COLO829 (cell line): ENCODE measurements around the gene PLCB4.

Experiments used
- DNase-seq: peaks from one replicate; pipeline ENCODE4 v3.0.0; 2012; ENCODE audit warnings: low spot score

The PLCB4 gene

DNA sequence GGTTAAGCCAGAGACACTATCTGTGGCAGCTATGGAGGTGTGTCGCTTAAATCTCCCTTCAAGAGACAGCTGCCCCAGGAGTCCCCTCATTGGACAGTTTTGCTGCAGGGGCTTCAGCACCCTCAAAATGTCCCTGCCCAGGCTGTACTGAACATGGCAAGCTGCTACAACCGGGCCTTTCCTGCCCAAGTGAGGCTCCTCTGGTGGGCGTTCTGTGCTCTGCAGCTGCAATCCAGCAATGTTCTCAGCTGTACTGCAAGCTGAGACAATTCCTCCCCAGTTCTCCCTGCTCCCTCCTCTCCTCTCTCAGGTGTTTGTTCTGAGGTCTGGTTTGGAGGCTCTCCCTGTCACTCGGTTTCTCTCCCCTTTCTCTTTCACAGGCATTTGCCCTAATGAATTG is 254.7 kb downstream of the PLCB4 start:
- no peak for DNase-seq

DNA sequence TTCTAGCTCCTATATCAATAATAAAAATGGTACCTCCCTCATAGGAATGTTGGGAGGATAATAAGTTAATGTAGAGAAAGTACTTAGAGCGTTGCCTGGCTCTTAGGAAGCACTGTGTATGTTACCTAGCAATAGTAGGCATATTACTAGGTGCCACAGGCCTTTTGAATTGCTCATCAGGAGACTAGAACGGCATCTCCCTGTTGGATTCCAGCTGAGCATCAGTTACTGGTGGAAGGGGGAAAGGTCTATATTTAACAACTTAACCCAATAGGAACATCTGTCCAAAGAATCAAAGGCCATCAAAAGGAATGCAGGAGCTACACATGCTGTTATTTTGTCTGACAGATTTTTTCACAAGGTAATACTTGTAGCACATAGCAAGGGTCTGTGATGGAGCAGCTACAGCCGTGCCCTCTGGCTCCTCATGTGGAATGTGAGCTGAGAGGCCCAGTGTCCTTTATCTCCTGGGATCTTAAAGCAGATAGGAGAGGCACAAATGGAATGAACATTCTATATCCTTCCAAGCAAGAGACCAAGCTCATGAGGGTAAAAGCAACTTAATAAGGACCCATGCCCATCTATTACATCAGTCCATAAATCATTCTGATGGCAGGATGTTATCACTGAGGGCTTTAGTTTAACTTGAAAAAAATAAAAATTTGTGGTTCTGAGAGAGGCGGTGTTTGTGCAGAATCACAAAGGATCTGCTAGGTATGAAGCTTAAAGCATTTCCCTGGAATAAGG is 260.6 kb downstream of the PLCB4 start:
- no peak for DNase-seq

DNA sequence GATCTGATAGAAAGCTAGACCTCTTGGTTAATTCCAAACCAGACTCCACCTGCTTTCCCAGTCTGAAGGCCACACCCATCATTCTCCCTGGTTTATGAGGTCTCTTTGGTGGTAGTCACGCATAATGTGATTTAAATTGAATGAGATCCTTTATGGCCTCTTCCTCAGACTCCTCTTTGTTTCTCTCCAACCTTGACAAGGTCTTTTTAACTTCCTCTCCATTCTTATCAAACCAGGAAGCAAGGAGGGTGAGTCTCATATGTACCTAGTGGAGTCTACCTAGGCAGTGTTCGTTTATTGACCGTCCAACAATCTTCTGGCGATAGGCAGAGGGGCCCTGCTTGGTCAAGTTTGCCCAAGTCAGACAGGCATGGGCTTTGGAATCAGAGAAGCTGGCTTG is 261.3 kb downstream of the PLCB4 start:
- no peak for DNase-seq

DNA sequence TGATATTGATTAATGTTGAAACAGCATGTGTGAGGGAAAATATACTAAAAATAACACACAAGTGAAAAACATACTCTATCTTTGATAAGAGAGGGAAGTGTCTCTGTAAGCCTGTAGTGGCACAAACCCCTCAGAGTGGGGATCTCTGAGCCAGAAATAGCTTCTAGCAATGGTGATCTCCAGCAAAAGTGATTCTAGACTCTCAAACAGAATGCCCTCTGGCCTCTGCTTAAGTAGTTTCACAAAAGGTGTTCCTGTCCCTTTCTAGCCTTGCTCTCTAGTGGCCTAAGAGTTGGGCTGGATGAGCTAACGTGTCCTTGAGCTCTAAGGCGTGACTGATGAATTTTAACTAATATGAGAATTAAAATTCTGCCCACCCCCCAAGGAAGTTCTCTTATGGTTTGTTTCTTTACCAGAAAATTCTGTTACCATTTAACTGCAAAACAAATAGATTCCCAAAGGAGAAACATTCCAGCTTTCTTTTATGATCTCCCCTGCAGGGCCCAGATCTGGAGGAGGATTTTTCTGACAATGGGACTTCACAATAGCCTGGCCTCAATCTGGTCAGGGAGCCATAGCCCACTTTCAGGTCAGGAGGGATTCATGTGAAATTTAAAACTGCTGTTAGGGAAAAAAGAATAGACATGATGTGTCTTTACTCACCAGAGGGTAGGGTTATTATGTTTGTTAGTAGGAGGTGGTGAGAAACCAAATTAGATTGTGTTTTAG is 263.0 kb downstream of the PLCB4 start:
- no peak for DNase-seq

DNA sequence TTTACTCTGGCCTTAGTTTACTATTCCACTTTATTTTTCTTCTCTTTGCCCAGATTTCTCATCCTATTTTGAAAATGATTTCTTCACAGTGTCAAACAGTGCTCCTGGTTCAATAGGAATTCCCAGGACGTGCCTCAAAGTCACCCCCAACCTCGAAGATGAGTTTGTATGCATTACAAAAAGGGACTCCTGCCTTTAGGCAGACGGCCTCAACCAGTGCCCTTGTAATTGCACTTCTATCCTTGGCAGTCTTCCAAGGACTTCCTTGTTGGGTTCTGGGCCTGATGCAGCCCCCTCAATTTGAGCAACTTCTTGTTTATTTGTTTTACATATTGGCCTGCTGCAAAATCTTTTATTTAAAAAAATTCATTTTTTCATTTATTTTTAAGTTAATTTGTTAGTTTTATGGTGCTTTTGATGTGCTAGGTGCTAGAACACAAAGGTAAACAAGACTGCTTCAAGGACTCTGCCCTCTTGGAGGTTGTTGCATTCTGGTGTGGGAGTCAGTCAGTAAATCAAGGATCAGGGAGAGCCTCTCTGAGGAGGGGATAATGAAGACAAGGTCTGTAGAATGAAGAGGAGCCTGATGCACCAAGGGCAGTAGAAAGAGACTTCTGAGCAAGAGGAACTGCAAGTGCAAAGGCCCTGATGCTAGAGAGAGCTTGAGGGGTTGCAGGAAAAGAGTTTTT is 264.0 kb downstream of the PLCB4 start:
- no peak for DNase-seq

DNA sequence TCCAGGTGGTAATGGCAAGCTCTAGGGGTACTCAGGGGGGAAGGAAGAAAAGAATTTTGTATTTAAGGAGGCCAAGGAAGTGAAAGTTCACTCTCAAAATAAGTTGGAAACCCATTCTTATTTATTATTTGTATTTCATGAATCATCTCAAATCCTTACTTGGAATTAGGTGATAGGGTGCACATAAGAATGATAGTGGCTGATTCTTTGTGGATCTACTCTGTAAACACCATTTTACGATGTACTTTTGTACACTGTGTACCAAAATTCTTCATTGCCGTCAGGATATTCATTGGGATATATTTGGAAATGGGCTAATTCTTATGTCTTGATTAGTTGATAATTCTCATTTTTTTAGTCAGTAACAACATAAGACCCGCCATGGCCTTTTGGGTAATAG is 266.0 kb downstream of the PLCB4 start:
- DNase-seq, result no peak

DNA sequence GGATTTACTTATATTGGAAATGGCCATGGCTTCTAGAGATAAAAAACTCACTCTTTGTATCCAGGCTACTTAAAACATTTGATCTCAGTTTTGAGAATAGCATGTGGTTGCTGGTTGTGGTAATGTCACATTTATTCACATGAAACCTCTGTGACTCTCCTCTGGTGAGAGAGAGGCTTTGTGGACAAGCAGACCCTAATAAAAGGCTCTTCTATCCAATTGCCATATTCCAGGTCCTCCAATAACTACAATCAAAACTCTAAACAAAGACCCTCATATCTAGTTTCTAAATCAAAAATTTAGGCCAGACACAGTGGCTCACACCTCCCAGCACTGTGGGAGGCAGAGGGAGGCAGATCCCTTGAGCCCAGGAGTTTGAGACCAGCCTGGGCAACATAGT is 269.2 kb downstream of the PLCB4 start:
- no peak for DNase-seq

DNA sequence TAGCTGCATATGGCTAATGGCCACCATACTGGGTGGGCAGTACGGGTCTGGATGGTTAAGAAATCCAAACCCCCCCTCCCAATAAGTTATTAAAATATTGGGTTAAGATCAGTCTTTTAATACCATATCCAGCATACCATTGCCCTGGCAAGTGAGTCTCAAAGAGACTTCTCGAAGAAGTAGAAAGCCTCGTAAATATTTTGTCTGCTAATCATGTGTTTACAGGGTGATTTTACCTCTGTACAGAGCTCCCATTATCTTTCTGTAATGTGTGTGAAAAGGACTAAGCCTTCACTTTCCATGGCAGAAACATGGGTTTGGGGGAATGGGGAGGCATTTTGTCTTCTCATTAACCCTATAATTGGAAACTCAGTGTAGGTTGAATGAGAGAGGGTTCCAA is 270.8 kb downstream of the PLCB4 start:
- DNase-seq, result no peak

DNA sequence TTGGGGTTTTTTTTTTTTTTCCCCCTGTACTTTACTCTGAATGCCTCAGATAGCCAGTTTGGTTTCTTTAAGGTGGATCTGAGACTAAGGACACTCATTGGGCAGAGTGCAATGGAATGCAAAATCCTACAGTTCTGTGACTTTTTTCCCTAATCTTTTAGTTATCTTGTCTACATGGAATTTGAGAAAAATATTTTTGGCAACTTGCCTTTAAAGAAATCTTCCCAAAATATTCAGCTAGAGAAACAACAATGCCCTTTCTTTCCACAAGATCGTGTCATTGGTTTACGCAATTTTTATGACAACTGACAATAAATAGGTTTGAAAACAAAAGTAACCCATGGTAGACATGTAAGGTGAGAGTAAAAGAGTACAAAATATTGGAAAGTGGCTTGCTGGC is 273.8 kb downstream of the PLCB4 start:
- DNase-seq, result no peak

DNA sequence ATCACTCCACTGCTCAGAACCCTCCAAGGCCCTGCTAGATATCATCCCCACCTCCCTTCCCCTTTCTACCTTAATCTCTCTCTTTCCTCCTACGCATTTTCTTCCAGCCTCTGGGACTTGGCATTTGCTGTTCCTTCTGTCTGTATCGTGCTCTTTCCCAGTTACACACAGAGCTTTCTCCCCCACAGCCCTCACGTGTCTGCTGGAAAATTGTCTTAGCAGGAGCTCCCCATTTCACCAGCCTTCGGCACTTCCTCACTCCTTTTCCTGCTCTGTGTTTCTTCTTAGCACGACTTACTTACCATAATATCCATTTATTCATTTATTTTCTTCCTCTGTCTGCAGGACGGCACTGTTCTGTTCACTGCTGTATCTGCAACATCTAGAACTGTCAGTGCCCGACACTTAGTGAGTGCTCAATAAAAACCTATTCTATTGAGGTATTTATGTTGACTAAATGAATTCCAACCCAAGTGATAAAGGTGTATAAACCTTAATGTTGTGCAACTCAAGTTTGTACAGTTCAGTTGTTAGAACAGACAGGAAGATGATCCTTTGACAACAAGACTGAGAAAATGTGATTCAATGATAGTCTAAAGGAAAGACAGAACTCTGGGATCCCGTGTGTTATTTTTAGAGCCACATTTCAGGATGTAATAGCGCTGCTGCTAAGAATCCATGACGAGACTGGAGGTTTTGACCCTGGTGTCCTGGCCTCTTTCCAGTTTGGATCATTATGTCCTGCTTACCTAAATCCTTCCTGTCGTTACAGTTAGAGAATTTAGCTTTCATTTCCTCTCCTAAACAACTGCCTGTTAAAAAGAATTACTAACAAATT is 275.4 kb downstream of the PLCB4 start:
- DNase-seq, result no peak

DNA sequence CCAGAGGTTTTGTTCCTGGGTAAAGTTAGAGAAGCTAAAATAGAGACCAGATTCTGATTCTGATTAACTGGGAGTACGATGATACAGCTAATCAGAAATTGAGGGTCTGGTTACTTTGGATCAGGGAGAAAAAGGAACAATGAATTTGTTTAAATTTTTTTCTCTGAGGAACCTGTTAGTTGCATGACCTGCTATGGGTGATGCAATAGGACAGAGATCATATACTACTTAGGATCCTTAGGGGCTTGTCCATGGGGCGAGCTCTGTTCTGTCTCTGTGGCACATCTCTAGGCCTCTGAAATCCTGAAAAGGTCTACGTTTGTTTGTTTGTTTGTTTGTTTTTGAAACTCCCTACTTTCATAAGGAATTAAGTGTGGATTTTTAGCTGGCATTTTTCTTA is 279.4 kb downstream of the PLCB4 start:
- no peak for DNase-seq

DNA sequence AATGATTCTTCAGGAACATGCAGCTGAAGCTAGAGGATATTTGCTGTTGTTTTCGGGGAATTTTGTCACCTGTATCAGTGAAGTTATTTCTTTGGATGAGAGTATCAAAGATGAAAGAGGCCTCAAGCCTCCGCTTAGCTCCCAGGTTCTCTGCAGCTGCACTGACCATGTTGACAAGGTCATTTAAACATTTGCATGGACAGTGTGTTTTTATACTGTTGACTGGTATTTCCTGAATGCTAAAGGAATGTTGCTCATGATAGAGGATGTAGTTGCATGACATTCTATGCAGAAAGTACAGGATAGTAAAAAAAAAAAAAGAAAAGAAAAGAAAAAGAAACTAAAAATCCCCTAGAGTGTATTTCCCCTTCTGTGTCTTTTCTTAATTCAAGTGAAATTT is 279.9 kb downstream of the PLCB4 start:
- DNase-seq, result no peak

DNA sequence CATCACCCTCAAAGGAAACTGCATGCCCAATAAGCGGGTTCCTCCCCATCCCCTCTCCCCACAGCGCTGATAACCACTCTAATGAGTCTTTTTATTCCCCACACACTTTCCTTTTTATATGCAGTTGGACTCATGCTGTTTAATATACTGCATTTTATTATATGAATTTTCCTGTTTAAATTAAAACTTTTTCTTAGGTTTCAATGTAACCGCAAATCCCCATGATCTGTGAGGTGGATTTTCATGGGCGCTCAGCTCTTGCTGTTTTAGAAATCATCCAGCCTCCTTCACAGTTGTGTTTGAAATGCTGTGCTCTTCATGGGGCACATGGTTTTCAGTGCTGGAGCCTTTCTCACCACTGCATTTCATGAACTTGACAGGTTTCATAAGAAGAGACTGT is 280.4 kb downstream of the PLCB4 start:
- DNase-seq, result no peak

DNA sequence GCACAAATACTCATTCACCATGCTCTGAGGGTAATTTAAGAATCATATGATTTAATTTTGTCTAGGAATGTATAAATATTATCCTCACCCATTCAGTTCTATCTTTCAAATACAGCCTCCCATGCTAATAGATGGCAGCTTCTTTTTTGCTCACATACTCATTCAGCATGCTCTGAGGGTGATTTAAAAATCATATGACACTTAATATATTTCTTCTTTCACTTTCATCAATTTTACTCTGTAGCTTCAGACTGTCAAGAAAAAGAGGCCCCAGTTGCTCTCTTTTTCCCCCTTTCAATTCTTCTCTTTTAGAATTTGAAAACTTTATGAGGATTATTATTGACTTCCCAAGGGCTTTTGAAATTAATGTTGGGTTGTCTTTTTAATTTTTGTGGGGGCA is 283.9 kb downstream of the PLCB4 start:
- DNase-seq, result no peak

DNA sequence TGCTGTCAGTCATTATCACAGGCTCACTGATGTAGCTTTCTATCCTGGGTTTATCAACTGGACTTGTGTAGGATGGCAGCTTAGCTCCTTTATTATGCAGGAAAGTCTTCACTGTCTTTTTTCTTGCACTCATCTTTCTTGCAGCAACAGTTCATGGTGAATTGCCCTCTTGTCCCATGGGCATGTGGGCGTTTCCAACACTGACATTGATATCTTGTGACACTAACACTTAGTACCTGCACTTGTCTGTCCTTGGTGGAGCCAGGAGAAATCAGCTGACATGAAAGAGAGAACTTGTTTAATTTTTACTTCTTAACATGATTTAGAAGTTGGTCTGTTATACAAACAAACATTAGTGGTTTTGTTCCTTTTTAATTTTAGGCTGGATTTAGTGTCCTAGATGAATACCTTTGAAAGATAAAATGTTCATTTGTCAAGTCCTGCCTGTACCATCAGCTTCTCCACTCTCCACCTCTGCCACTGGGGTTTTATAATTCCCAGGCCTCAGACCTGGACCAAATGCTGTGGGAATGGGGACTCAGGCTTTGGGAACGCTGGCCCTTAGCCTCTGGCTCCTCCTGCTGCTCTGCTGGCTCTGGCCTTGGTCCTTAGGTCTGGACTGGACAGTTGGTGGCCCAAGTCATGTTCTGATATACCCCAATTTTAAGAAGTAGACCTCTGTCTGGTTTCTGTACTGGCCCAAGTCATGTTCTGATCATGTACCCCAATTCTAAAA is 284.5 kb downstream of the PLCB4 start:
- peak; percentile 55 for DNase-seq

DNA sequence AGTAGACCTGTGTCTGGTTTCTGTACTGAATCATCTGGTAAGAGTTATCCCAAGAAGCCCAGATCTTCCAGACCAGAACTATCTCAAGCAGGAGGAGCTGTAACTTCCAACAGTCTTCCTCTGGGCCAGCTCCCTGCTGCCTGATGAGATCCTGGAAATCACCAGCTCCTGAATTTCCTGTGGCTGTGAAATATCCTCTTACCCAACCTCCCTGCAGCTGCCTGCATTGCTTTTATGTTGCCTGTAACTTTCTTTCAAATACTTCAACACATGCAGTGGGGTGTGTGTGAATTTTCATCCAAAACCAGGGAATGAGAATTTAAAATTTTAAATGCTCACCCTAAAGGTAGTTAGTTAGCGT is 285.0 kb downstream of the PLCB4 start:
- DNase-seq, result no peak

DNA sequence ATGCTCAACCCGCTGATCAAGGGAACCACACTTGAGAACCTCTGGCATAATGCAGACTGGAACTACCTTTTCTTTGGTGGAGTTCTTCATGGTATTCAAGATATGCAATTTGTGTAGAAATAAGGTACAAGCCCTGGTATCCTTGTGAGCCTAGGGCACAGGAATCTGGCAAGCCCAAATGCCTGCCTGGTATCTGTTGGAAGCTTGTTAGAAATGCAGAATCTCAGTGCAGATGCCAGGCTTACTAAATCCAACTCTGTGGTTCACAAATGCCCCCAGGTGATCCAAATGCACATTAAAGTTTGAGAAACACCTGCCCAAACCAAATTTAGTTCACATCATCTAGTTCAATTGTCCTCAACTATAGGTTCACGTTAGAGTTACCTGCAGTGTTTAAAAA is 285.7 kb downstream of the PLCB4 start:
- DNase-seq, result no peak

DNA sequence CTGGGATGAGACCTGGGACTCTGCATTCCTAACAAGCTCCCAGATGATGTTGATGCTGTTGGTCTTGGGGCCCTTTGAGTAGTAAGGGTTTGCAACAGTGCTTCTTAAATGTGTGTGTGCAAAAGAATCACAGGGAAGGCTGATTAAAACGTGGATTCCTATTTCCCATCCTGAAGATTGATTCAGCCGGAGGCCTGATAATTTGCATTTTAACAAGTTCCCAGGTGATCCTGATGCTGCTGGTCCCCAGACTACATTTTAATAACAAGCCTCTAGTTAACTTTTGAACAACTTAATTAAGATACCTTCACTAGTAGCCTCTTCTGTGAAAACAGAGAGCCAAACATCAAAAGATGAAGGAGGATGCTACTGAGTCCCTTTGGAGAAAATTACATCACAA is 289.1 kb downstream of the PLCB4 start:
- no peak for DNase-seq

DNA sequence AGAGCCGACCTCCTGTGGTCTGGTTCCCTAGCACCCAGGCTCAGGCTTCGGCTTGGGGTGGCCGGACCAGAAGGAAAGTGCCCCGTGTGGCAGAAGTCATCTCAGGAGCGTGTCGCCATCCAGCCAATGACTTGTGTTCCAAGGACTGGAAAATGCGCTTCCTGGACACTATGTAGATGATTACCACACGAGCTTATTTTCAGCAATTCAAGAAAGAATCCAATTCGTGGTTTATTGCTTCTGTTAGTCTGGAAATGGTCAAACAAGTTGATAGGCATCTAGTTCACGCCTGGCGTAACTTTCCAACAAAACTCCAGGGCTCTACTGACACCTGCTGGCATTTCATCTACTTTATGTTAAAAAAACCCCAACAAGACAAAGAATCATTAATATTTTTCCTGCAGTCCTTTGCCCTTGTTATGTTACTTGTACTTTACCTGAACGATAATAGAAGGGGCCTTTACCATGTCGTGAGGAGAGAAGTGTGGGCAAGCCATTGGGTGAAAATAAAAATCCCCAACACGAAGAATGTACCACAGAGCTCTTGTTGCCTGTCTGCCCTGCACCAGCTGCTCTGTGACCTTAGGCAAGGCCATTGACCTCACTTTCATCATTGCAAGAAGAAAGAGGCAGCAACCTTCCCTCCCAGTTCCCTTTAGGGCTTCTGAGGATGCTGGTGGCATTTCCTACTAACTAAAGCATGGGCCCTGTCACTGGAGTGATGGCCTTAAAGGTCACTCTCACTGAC is 290.8 kb downstream of the PLCB4 start:
- DNase-seq, result peak; percentile 63

DNA sequence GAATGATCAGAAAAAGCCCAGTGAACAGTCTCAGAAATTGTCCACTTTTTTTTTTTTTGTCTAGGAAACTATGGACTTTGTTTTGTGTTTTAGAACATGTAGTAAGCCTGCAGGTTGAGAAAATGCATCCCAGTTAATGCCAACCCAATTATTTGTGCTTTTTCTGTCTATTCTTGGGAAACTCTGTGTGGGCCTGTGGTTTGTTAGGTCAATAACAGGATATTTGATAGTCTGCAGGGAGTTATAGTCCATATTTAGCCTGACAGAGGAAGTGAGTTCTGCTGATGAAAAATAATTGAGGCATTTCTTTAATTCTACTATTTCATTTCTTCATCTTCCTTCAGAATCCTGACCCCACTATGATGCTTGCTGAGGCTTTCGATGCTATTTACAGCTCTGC is 291.5 kb downstream of the PLCB4 start:
- DNase-seq, result no peak

DNA sequence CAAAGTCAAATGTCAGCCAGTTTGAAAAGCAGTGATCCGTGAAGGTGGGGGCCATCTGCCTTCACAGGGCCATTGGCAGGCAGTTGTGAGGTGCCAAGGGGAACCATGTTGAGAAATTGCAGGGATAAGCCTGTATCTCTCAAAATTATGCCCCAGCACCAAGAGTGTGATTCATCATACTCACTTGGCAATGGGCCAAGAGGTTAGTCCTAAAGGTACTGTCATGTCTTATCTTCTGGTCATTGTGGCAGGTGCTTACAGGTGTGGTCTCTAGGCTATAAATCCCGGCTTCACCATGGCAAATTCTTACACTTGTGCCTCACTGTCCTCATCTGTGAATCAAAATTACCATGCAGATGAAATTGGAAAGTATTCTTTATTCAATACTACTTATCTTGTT is 294.8 kb downstream of the PLCB4 start:
- no peak for DNase-seq
